WTC11 (cell line): Measurements from ENCODE around the gene OR1M1. TPM values are rescaled to one million over a fixed set of nuclear protein-coding genes. Genes with fewer than 3 reads are reported as not detected.

Experiments used
- ATAC-seq: fragments of 200-7000 bp; cut with Tn5 transposase; 2 replicates; pipeline ENCODE4 v1.10.0; 2021; ENCODE audit warnings: mild to moderate bottlenecking, moderate library complexity
- Bru-seq: library from RNA; stranded (reverse); fragments of 400-500 nt; gene quantifications from one replicate; lab custom pipeline; 2021; lab: Mats Ljungman, UMichigan
- CTCF ChIA-PET: fragments of 300-600 bp; sonication (Branson Sonifier 250); formaldehyde crosslinking; loops from one replicate; lab custom pipeline; 2021; ENCODE audit warnings: antibody characterized with exemption; lab: Charles Lee
- POLR2A ChIA-PET: fragments of 350-600 bp; sonication (Branson Sonifier 250); formaldehyde crosslinking; loops from one replicate; lab custom pipeline; 2021; ENCODE audit warnings: antibody characterized with exemption; lab: Charles Lee
- DNase-seq: peaks from one replicate; pipeline ENCODE4 v3.0.0; 2021; ENCODE audit warnings: low spot score
- H3K27ac Mint-ChIP-seq: 2 replicates; pipeline ENCODE4 v1.8.0; 2021; ENCODE audit warnings: mixed read lengths
- H3K27me3 Mint-ChIP-seq: 2 replicates; pipeline ENCODE4 v1.8.0; 2021; ENCODE audit warnings: low read depth, mild to moderate bottlenecking, moderate library complexity, mixed read lengths
- H3K36me3 Mint-ChIP-seq: 2 replicates; pipeline ENCODE4 v1.8.0; 2021; ENCODE audit warnings: mixed read lengths
- H3K4me1 Mint-ChIP-seq: 2 replicates; pipeline ENCODE4 v1.8.0; 2022; ENCODE audit warnings: mixed read lengths
- H3K4me3 Mint-ChIP-seq: 2 replicates; pipeline ENCODE4 v1.8.0; 2021; ENCODE audit warnings: mild to moderate bottlenecking, moderate library complexity, mixed read lengths
- H3K9me3 Mint-ChIP-seq: 2 replicates; pipeline ENCODE4 v1.8.0; 2021; ENCODE audit warnings: mixed read lengths
- ELF4 ChIP-seq: sonication (generic); formaldehyde crosslinking; IDR thresholded peaks from 2 replicates; pipeline ENCODE4 v1.8.1; 2022; ENCODE audit warnings: low read depth, mild to moderate bottlenecking, moderate library complexity, missing genetic modification reagents
- FOXK1 ChIP-seq: sonication (generic); formaldehyde crosslinking; IDR thresholded peaks from 2 replicates; pipeline ENCODE4 v1.8.0; 2022; ENCODE audit warnings: mild to moderate bottlenecking, moderate library complexity, missing genetic modification reagents
- GABPB1 ChIP-seq: sonication (generic); formaldehyde crosslinking; IDR thresholded peaks from 2 replicates; pipeline ENCODE4 v1.8.1; 2023; ENCODE audit warnings: mild to moderate bottlenecking, missing genetic modification reagents
- HMGA2 ChIP-seq: fragments of 250-450 bp; sonication (Bioruptor Pico); IDR thresholded peaks from 2 replicates; pipeline ENCODE4 v1.4.0; 2021; ENCODE audit warnings: mild to moderate bottlenecking, moderate library complexity
- IRF2 ChIP-seq: sonication (generic); formaldehyde crosslinking; IDR thresholded peaks from 2 replicates; pipeline ENCODE4 v1.8.0; 2022; ENCODE audit warnings: low read depth, missing genetic modification reagents, borderline replicate concordance
- NFATC4 ChIP-seq: fragments of 250-450 bp; sonication (Bioruptor Pico); IDR thresholded peaks from 2 replicates; pipeline ENCODE4 v1.9.0; 2021; ENCODE audit warnings: mild to moderate bottlenecking
- NR1H2 ChIP-seq: sonication (generic); formaldehyde crosslinking; IDR thresholded peaks from 2 replicates; pipeline ENCODE4 v1.9.0; 2021; ENCODE audit warnings: mild to moderate bottlenecking, moderate library complexity, missing genetic modification reagents
- NR3C1 ChIP-seq: sonication (generic); formaldehyde crosslinking; conservative IDR thresholded peaks from 2 replicates; pipeline ENCODE4 v1.8.1; 2023; ENCODE audit warnings: low read depth, mild to moderate bottlenecking, missing genetic modification reagents
- TEAD4 ChIP-seq: sonication (generic); formaldehyde crosslinking; IDR thresholded peaks from 2 replicates; pipeline ENCODE4 v1.8.0; 2022; ENCODE audit warnings: mild to moderate bottlenecking, missing genetic modification reagents
- ZBTB21 ChIP-seq: sonication (generic); formaldehyde crosslinking; IDR thresholded peaks from 2 replicates; pipeline ENCODE4 v1.8.1; 2023; ENCODE audit warnings: mild to moderate bottlenecking, missing genetic modification reagents, borderline replicate concordance
- ZNF416 ChIP-seq: fragments of 250-450 bp; sonication (Bioruptor Pico); IDR thresholded peaks from 2 replicates; pipeline ENCODE4 v1.9.0; 2021; ENCODE audit warnings: mild to moderate bottlenecking, inconsistent platforms
- ZNF671 ChIP-seq: fragments of 250-450 bp; sonication (Bioruptor Pico); IDR thresholded peaks from 2 replicates; pipeline ENCODE4 v1.8.0; 2021; ENCODE audit warnings: mild to moderate bottlenecking
- long read RNA-seq, 3 experiments: library from RNA in 1 of 3; library from capped mRNA in 1 of 3; library from polyadenylated mRNA in 1 of 3; unstranded in 2 of 3; stranded (forward) in 1 of 3; transcript quantifications; one replicate each; pipeline ENCODE4 v2.0.0, GENCODE V29; 2021
- total RNA-seq: library from RNA; stranded (reverse); gene quantifications from 3 replicates; pipeline ENCODE4 v1.2.3, GENCODE V29; 2021
- TF ChIP-seq, protein P1 (sequence below): sonication (generic); formaldehyde crosslinking; IDR thresholded peaks from 2 replicates; pipeline ENCODE4 v1.8.0; 2022; ENCODE audit warnings: mild to moderate bottlenecking, missing genetic modification reagents
- TF ChIP-seq, protein P2 (sequence below): fragments of 250-450 bp; sonication (Bioruptor Pico); IDR thresholded peaks from 2 replicates; pipeline ENCODE4 v1.9.0; 2021; ENCODE audit warnings: moderate library complexity, mild to moderate bottlenecking, inconsistent platforms, borderline replicate concordance
- TF ChIP-seq, protein P3 (sequence below): sonication (generic); formaldehyde crosslinking; IDR thresholded peaks from 2 replicates; pipeline ENCODE4 v1.8.0; 2022; ENCODE audit warnings: mild to moderate bottlenecking, missing genetic modification reagents
- TF ChIP-seq, protein P4 (sequence below): sonication (generic); formaldehyde crosslinking; IDR thresholded peaks from 2 replicates; pipeline ENCODE4 v1.8.1; 2023; ENCODE audit warnings: mild to moderate bottlenecking, moderate library complexity, missing genetic modification reagents
- TF ChIP-seq, protein P5 (sequence below): fragments of 250-450 bp; sonication (Bioruptor Pico); conservative IDR thresholded peaks from 2 replicates; pipeline ENCODE4 v1.9.0; 2021; ENCODE audit warnings: mild to moderate bottlenecking
- TF ChIP-seq, protein P6 (sequence below): sonication (generic); formaldehyde crosslinking; IDR thresholded peaks from 2 replicates; pipeline ENCODE4 v1.8.0; 2022; ENCODE audit warnings: mild to moderate bottlenecking, missing genetic modification reagents
- TF ChIP-seq, protein P7 (sequence below): sonication (generic); formaldehyde crosslinking; IDR thresholded peaks from 2 replicates; pipeline ENCODE4 v1.8.0; 2022; ENCODE audit warnings: mild to moderate bottlenecking, missing genetic modification reagents

OR1M1 gene, protein sequence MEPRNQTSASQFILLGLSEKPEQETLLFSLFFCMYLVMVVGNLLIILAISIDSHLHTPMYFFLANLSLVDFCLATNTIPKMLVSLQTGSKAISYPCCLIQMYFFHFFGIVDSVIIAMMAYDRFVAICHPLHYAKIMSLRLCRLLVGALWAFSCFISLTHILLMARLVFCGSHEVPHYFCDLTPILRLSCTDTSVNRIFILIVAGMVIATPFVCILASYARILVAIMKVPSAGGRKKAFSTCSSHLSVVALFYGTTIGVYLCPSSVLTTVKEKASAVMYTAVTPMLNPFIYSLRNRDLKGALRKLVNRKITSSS
- total RNA-seq (not detected in 3 replicates), Bru-seq, nascent RNA (not detected)
- long read RNA-seq, experiment 1, result 0 reads
- long read RNA-seq, experiment 2, result 0 reads
- long read RNA-seq, experiment 3, result 0 reads

DNA sequence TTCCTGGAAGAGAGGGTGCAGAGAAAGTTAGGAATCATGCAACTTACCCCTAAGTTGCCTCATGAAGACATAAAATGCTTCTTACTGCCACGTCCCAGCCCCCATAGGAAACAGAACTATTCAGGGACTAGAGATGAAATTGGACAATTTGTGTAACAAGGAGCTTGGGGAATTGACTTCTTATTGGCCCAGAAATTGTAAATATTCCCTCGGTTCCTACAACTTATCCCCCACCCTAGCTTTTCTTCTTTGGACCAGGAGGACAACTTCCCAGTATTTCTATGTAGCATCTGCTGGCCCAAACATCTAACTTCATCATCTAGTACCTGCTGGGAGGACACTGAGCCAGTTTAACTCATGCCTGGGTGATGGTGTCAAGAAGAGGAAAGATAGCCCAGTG, at the start of gene OR1M1:
TSS of gene OR1M1 (plus strand) at position 301 of the 400 bp plus-strand sequence. CDS start 6,184 bp downstream, outside the sequence.
- Mint-ChIP-seq H3K9me3 (peaks cover 42% of the 10 kb centered on the region), H3K27me3 (peaks cover 12% of the 10 kb centered on the region; the same call in 1 of the 2 replicates), H3K27ac (no peak within 1 kb of the TSS), H3K4me3 (no peak within 1 kb of the TSS), H3K4me1 (peaks cover 4% of the 10 kb centered on the region; the same call in 1 of the 2 replicates), H3K36me3 (peaks cover 26% of the 10 kb centered on the region)
- DNase-seq (no peak), ATAC-seq (no peak)
- TF ChIP-seq NFATC4 (CRISPR knock-in tag) (no peak), GABPB1 (no peak), FOXK1 (CRISPR knock-in tag) (no peak), NR1H2 (no peak), HMGA2 (no peak), ZNF416 (CRISPR knock-in tag) (no peak), ZBTB21 (no peak), ZNF671 (no peak), ELF4 (CRISPR knock-in tag) (no peak), IRF2 (CRISPR knock-in tag) (no peak), TEAD4 (no peak), NR3C1 (CRISPR knock-in tag) (no peak)
- TF ChIP-seq, protein P1, sequence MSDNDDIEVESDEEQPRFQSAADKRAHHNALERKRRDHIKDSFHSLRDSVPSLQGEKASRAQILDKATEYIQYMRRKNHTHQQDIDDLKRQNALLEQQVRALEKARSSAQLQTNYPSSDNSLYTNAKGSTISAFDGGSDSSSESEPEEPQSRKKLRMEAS (CRISPR knock-in tag), result no peak
- TF ChIP-seq, protein P2, sequence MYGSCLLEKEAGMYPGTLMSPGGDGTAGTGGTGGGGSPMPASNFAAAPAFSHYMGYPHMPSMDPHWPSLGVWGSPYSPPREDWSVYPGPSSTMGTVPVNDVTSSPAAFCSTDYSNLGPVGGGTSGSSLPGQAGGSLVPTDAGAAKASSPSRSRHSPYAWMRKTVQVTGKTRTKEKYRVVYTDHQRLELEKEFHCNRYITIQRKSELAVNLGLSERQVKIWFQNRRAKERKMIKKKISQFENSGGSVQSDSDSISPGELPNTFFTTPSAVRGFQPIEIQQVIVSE, result no peak
- TF ChIP-seq, protein P3, sequence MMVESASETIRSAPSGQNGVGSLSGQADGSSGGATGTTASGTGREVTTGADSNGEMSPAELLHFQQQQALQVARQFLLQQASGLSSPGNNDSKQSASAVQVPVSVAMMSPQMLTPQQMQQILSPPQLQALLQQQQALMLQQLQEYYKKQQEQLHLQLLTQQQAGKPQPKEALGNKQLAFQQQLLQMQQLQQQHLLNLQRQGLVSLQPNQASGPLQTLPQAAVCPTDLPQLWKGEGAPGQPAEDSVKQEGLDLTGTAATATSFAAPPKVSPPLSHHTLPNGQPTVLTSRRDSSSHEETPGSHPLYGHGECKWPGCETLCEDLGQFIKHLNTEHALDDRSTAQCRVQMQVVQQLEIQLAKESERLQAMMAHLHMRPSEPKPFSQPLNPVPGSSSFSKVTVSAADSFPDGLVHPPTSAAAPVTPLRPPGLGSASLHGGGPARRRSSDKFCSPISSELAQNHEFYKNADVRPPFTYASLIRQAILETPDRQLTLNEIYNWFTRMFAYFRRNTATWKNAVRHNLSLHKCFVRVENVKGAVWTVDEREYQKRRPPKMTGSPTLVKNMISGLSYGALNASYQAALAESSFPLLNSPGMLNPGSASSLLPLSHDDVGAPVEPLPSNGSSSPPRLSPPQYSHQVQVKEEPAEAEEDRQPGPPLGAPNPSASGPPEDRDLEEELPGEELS, result no peak
- TF ChIP-seq, protein P4, sequence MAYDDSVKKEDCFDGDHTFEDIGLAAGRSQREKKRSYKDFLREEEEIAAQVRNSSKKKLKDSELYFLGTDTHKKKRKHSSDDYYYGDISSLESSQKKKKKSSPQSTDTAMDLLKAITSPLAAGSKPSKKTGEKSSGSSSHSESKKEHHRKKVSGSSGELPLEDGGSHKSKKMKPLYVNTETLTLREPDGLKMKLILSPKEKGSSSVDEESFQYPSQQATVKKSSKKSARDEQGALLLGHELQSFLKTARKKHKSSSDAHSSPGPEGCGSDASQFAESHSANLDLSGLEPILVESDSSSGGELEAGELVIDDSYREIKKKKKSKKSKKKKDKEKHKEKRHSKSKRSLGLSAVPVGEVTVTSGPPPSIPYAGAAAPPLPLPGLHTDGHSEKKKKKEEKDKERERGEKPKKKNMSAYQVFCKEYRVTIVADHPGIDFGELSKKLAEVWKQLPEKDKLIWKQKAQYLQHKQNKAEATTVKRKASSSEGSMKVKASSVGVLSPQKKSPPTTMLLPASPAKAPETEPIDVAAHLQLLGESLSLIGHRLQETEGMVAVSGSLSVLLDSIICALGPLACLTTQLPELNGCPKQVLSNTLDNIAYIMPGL, result no peak
- TF ChIP-seq, protein P5, sequence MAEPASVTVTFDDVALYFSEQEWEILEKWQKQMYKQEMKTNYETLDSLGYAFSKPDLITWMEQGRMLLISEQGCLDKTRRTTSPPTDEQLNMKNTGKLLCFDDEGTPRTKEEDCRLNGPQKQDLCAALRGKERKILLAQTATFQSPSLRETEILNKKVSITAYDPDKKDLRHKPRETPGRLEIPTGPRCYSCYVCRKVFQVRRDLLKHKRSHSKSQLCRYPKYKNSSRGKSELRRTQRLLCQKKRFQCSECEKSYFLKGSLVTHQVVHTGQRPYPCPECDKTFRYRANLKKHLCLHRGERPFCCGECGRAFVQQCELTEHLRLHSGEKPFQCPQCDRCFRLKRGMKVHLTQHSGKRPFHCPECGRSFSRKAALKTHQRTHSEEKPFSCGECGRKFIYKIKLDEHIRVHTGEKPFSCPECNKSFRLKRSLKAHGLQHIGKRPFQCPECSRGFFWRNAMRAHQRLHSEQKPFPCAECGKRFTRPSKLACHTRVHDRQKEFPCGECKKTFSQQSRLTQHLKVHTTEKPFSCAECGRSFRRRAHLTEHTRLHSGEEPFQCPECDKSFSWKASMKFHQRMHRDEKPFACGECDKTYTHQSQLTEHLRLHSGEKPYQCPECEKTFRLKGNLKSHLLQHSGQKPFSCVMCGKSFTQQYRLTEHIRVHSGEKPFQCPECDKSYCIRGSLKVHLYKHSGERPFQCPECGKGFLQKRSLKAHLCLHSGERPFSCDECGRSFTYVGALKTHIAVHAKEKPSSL (CRISPR knock-in tag), result no peak
- TF ChIP-seq, protein P6, sequence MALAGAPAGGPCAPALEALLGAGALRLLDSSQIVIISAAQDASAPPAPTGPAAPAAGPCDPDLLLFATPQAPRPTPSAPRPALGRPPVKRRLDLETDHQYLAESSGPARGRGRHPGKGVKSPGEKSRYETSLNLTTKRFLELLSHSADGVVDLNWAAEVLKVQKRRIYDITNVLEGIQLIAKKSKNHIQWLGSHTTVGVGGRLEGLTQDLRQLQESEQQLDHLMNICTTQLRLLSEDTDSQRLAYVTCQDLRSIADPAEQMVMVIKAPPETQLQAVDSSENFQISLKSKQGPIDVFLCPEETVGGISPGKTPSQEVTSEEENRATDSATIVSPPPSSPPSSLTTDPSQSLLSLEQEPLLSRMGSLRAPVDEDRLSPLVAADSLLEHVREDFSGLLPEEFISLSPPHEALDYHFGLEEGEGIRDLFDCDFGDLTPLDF, result no peak
- TF ChIP-seq, protein P7, sequence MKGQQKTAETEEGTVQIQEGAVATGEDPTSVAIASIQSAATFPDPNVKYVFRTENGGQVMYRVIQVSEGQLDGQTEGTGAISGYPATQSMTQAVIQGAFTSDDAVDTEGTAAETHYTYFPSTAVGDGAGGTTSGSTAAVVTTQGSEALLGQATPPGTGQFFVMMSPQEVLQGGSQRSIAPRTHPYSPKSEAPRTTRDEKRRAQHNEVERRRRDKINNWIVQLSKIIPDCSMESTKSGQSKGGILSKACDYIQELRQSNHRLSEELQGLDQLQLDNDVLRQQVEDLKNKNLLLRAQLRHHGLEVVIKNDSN, result no peak
- POLR2A ChIA-PET, result no interaction called here
- CTCF ChIA-PET, result no interaction called here
